GM13977 (cell line): ENCODE measurements around the gene GNB5.

Experiments used
- DNase-seq: peaks from one replicate; pipeline ENCODE4 v3.0.0; 2012; ENCODE audit warnings: low spot score
- CTCF ChIP-seq: IDR thresholded peaks from 2 replicates; pipeline ENCODE4 v1.5.1; 2012; ENCODE audit warnings: mild to moderate bottlenecking, control low read depth; ENCODE audit not compliant: insufficient read depth; ENCODE audit errors: extremely low read depth, missing control alignments
- in situ Hi-C: fragments of 300-500 bp; cut with MboI; formaldehyde crosslinking; loops from one replicate; pipeline ENCODE4 v1.12.0; 2022; ENCODE audit warnings: low sequenced_read_pairs, low pct_unique_long_range_greater_than_20kb, mixed read lengths, inconsistent platforms; ENCODE audit not compliant: unreplicated experiment

GNB5 gene

DNA sequence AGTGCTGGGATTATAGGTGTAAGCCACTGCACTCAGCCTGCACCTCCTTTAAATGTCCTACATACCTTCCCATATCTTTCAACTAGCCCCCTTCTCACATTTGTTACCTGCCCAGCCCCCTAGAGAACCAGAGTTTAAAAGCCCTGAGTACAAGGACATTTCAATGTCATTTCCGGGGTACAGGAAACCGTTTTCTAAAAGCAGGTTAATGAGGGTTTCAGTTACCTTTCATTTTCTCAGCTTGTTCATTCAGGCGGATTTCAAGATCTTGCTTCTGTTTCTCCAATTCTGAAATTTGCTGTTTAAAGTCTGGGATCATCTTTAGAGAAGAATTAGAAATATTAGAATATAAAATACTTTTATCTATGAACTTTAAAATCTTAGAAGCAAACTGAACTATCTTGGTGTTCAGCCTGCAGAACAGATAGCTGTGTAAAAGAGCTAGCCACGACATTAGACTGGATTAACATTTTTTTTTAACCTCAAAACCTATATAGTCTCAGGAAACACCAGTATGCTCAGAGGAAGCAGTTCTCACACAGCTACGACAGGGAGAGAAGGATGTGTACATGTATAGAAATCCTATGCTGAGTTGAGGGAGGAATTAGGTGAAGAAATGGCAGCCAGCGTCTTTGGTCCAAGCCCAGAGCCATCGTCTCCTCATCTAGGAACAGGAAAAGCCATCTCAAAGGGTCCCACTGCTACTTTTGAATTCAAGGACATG is 29.9 kb upstream of the GNB5 start:
- no peak for DNase-seq
- TF ChIP-seq CTCF, result no peak
- in situ Hi-C loops, result no loop called here

GRCh38 chr15:52220251-52220650 is 29.1 kb upstream of the GNB5 start:
- no peak for DNase-seq
- TF ChIP-seq CTCF, result no peak
- in situ Hi-C loops, result no loop called here

GRCh38 chr15:52218816-52219215 is 27.6 kb upstream of the GNB5 start:
- in situ Hi-C loops, result no loop called here
- no peak for DNase-seq
- no peak for TF ChIP-seq CTCF

DNA sequence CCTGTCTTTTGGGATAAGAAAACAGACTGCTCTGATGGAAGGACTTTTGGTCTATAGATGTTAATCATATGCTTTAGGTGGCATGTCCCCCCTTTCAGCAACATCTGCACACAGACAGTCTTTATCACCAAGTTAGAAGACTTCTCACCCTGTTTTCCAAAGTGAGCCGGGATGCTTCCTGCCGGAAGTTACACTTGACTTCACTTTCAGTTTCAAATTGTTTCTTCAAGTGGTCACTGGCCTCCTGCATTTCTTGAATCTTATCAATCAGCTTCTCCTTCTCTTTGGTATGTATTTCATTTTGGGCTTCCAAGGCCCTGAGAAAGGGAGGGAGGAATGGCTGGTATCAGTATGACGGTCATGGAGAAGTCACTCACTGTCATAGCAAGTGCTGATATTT is 27.2 kb upstream of the GNB5 start:
- no peak for TF ChIP-seq CTCF
- no peak for DNase-seq
- in situ Hi-C loops, result no loop called here

DNA sequence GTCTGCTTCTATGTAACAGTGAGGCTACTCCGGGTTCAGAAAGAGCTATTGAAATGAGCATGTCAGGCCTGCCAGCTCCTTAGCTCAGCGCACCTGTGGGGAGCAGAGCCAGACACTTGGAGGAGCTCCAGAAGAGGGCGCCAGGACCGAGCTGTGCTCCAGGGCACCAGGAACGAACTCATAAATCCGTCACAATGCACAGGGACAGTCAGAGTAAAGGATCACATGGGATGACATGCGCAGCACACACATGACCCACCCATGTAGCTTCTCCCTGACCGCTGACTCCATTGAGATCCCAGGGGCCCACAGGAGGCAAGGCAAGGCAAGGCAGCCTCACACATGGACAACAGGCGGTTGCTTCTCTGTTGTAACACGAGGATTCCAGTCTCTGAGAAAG is 26.0 kb upstream of the GNB5 start:
- no peak for DNase-seq
- peak; percentile 47 for TF ChIP-seq CTCF
- in situ Hi-C loops, result no loop called here

GRCh38 chr15:52214553-52214952 is 23.4 kb upstream of the GNB5 start:
- in situ Hi-C loops, result no loop called here
- TF ChIP-seq CTCF, result no peak
- no peak for DNase-seq
